C4-2B (cell line): Measurements from ENCODE around the gene CYBC1.
"Not testable (repeated sequence)": the region's sequence is repeated elsewhere in the genome, so short reads cannot be mapped to it uniquely, and the experiment has no call there.

ENCODE experiments used
- H3K27ac ChIP-seq: fragments of 450-650 bp; 2 replicates; pipeline ENCODE4 v1.5.1; 2017
- ZFX ChIP-seq: fragments of 450-650 bp; IDR thresholded peaks from 2 replicates; pipeline ENCODE4 v1.6.1; 2017
- TF ChIP-seq, protein P1 (sequence below): fragments of 450-650 bp; conservative IDR thresholded peaks from 2 replicates; pipeline ENCODE4 v1.5.1; 2017; ENCODE audit warnings: mild to moderate bottlenecking

The CYBC1 gene

DNA sequence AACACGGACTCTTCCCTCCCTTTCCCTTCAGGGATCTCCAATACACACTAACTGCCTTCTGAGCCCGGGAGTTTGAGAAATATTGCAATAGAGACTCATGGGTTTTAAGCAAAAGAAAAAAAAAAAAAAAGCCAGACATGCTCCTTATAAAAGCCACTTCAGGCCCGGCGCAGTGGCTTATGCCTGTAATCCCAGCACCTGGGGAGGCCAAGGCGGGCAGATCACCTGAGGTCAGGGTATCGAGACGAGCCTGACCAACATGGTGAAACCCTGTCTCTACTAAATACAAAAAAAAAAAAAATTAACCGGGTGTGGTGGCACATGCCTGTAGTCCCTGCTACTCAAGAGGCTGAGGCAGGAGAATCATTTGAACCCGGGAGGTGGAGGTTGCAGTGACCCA is 34.8 kb downstream of the CYBC1 start:
- TF ChIP-seq, protein P1, sequence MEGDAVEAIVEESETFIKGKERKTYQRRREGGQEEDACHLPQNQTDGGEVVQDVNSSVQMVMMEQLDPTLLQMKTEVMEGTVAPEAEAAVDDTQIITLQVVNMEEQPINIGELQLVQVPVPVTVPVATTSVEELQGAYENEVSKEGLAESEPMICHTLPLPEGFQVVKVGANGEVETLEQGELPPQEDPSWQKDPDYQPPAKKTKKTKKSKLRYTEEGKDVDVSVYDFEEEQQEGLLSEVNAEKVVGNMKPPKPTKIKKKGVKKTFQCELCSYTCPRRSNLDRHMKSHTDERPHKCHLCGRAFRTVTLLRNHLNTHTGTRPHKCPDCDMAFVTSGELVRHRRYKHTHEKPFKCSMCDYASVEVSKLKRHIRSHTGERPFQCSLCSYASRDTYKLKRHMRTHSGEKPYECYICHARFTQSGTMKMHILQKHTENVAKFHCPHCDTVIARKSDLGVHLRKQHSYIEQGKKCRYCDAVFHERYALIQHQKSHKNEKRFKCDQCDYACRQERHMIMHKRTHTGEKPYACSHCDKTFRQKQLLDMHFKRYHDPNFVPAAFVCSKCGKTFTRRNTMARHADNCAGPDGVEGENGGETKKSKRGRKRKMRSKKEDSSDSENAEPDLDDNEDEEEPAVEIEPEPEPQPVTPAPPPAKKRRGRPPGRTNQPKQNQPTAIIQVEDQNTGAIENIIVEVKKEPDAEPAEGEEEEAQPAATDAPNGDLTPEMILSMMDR, result no peak
- no peak for TF ChIP-seq ZFX
- no peak overlapping the region for H3K27ac ChIP-seq

DNA sequence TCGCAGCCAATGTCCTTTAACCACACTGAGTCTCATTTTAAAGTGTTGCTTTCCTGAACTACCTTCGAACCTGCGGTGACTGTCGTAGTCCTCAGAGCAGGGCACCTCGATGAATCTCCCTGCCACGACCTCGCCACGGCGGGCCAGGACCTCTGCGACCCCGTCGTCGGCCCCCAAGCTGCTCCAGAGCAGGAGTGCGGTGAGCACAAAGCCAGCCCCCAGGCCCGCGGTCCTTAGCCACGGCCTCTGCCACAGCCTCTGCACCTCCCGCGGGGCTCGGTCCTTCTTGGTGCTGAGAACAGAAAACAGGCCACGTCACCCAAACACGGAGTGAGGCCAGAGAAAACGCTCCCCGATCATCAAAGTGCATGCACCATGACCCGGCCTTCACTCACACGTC is 35.2 kb downstream of the CYBC1 start:
- no peak for TF ChIP-seq ZFX
- TF ChIP-seq, protein P1, result no peak
- no peak overlapping the region for H3K27ac ChIP-seq

DNA sequence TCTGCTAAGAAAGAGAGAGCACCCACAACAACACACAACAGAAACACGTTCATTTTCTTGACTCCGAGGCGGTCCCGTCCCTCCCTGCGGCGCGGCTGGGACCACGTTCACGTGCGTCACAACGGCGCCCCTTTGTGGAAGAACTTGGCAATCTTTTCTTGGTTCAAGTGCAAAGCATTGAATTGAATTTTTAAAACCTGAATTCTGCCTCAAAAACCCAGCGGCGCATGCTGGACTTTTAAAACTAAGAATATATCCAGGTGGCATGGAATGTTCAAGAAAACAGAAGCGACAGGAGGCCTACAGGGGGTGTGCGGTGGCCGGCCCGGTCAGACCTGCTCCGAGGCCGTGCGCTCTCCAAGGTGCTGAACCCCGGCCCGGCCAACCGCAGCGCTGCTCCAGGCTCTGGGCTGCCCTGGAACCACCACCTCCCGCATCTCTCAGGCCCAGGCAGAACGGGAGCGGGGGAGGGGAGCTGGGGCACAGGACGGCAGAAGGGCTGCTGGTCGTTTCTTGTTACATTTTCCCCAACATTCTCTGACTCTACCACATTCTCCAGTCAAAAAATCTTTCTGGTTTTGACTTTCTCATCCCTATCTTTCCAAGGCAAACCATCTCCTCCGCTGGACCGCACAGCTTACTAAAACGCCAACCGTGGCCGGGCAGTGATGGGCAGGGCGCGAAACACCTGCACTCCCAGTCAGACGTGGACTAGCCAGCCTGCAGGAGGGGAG is 35.8 kb downstream of the CYBC1 start:
- no peak for TF ChIP-seq ZFX
- TF ChIP-seq, protein P1, result peak; percentile 73
- no peak overlapping the region for H3K27ac ChIP-seq

DNA sequence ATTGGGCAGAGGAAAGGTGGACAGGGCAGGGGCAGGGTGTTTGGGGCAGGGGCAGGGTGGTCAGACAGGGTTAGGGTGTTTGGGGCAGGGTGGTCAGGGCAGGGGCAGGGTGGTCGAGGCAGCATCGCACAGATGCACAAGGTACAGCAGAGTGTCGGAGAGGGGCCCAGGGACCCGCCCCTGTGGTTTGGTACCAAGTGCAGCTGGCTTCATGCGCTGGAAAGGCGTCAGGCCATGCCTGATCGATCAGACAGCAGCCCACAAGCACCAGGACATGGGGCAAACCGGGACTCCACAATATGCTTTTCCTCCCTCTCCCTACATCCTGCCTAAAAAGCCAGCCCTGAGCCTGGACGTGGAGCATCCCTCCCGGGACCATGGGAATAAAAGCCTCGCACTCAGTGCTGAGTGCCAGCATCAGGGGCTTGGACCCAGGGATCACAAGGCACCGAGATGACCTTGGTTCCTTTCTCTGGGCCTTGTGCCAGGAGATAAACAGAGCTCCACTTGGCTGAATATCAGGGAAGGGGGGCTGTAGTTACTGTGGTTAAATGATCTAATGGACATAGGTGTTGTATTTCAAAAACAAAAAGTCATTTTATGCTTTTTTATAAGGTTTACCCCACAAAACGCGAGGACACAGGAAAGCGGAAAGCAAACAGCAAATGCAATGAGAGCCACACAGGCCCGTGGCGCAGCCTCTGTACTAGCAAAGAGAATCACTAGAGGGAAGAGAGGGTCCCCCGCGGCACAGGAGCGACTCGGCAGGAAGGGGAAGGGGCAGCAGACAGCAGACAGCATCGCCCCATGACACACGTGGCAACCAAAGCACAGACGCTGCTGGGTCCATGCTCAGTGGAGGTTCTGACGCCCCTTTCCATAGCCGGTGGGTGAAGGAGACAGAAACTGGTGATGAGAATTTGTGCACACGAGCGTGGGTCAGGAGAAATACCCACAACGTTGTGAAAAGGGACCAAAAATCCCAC is 37.7 kb downstream of the CYBC1 start:
- no peak overlapping the region for H3K27ac ChIP-seq
- TF ChIP-seq ZFX, result no peak
- TF ChIP-seq, protein P1, result no peak

DNA sequence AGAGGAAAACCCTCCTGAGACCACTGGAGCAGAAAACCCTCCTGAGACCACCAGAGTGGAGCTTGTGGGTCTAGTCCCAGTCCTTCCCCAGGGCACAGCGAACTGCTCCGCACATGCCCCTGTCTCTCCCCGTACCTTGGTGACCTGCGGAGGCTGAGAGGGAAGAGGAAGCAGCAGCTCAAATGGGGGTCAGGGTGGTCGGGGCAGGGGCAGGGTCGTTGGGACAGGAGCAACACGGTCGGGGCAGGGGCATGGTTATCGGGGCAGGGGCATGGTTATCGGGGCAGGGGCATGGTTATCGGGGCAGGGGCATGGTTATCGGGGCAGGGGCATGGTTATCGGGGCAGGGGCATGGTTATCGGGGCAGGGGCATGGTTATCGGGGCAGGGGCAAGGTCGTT is 38.5 kb downstream of the CYBC1 start:
- H3K27ac ChIP-seq, result not testable (repeated sequence)

DNA sequence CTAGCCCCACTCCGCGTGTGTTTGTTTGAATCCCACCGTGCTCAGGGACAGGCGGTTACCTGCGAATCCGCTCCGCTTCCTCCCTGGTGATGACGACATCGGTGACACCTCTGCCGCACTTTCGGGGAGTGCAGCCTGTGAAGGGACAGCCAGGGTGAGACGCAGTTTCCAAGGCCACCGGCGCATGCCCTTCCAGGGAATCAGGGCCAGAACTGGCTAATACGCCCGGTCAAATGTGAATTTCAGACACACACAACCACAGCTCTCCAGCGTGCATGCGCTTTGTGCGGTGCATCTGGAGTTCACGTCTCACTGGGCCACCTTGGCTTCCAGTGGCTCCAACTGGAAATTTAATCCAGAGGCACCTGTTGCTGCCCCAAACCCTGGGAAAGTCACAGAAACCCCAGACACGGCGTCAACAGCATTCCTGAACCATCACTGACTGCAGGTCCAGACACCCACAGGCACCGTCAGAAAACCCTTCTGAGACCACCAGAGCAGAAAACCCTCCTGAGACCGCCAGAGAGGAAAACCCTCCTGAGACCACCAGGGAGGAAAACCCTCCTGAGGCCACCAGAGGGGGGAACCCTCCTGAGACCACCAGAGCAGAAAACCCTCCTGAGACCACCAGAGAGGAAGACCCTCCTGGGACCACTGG is 39.0 kb downstream of the CYBC1 start:
- TF ChIP-seq, protein P1, result no peak
- TF ChIP-seq ZFX, result no peak
- no peak overlapping the region for H3K27ac ChIP-seq

DNA sequence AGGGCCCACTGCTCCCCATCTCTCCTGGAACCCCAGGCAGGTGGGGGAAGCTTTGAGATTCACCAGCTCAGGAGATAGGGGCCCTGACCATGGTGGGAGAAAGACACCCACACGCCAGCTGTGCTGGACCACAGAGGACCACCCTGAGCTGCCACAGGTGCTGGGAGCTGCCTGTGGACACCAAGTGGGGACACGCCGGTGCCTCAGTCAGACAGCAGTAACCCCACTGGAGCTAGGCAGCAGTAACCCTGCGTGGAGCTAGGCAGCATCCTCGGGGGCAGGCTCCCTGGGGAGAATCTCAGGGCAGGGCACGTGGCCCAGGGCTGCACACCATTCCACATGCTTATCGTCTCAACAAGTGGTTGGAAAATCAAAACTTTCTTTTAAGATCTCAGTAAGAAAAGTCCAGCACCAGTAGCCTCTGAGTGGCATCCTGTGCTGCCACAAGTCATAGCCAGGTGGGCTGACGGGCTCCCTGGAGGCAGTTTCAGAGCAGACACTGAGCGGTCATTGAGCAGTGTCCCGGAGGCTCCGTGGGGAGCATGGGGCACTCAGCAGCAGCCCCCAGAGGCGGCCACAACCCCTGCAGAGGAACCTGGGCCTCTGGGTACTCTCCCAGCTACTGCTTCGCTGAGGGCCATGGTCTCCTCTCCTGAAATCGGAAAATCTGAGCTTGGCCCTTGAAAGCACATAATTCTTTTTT is 40.4 kb downstream of the CYBC1 start:
- no peak overlapping the region for H3K27ac ChIP-seq
- TF ChIP-seq, protein P1, result no peak
- TF ChIP-seq ZFX, result no peak
